Muscle of back (tissue), 13 donors: ENCODE results near the gene NPHS2. TPM values are rescaled to one million over a fixed set of nuclear protein-coding genes. Genes with fewer than 3 reads are reported as not detected.

ENCODE experiments used
- DNase-seq, 3 donors: peaks; one replicate each; pipeline versions ENCODE4 v3.0.0 to v3.0.0-alpha.2; 2013
- long read RNA-seq, 9 donors: transcript quantifications; one replicate each; lab custom pipeline, GENCODE V29; 2026
- polyA plus RNA-seq, 10 donors: library from polyadenylated mRNA; unstranded; fragments of 120-200 nt; gene quantifications; one replicate each; pipeline ENCODE4 v1.2.1, GENCODE V29; 2013; ENCODE audit not compliant: insufficient read length in 10 of 10

Gene NPHS2
- under 1 TPM in 4 of 10 donors, not detected in 6; 0.09 to 0.50 (median 0.13) TPM for polyA plus RNA-seq
- long read RNA-seq, donor 1, partial matches to known transcripts: 0 of 1 reads
- long read RNA-seq, donor 1, other reads (novel, unspliced or antisense): 0 of 1 reads
- long read RNA-seq, donor 2: 0 reads
- long read RNA-seq, donor 3: 0 reads
- long read RNA-seq, donor 4: 0 reads
- long read RNA-seq, donor 5, partial matches to known transcripts: 0 of 1 reads
- long read RNA-seq, donor 5, other reads (novel, unspliced or antisense): 0 of 1 reads
- long read RNA-seq, donor 6: 0 reads
- long read RNA-seq, donor 7: 0 reads
- long read RNA-seq, donor 8: 0 reads
- long read RNA-seq, donor 9: 0 reads

DNA sequence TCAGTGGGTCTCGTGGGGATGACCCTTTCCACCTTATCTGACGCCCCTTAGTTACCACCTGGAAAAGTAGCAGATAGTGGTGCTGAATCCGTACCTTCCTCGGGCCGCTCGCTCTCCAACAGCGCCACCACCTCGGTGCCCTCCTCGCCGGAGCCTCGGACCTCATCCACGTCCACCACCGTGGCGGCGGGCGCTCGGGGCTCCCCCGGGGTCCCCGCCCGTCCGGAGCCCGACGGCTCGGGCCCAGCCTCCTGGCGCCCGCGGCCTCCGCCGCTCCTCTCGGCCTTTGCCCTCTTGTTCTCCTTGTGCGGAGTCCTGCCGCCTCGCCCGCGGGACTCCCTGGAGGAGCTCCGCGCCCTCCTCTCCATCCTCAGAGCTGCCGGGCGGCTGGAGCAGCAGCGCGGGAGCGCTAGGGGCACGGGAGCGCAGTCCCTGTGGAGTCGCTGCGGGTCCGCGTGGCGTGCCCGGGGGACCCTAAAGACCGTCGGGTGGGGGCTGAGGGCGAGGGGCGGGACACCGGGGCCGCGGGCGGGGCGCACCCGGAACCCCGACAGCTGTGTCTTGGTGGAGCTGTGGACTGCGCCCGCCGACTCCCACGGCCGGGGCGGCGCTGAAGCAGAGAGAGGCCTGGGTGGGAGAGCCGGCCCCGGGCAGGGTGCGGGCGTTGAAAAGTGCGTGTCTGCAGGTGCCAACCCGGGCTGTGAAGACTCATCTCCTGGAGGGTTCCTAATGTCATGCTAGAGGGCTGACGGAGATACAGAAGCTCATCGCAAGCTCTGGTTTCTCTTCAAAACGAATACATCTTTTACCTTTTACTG is at the start of gene NPHS2:
Gene NPHS2, minus strand, starts transcription at position 452 of the 818 bp plus-strand sequence. Its CDS starts 84 bp downstream, at position 368.
- DNase-seq: no peak

DNA sequence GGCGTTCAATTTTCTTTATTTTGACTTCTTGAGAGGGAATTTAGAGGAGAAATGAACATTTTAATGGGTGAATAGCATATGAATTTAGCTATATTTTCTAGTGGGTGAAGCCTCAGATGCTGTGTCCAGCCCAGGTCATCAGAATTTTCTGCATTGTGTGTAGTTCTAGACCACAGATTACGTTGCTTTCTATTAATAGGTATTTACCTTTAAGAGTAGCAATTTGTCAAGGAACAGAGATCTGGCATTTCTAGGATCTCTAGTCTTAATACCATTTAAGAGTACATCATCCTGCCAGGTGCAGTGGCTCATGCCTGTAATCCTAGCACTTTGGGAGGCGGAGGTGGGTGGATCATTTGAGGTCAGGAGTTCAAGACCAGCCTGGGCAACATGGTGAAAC is 36.6 kb upstream of the NPHS2 start:
- no peak for DNase-seq

DNA sequence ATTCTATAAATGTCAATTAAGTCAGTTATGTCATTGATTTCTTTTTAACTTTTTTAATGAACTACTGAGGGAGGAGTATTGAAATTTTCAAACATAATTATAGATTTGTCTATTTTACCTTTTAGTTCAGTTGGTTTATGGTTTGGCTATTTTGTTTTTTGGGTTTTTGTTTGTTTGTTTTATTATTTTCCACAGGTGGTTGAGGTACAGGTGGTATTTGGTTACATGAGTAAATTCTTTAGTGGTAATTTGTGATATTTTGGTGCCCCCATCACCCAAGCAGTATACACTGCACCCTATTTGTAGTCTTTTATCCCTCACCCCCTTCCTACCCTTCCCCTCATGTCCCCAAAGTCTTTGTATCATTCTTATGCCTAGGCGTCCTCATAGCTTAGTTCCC is 25.3 kb upstream of the NPHS2 start:
- no peak for DNase-seq

DNA sequence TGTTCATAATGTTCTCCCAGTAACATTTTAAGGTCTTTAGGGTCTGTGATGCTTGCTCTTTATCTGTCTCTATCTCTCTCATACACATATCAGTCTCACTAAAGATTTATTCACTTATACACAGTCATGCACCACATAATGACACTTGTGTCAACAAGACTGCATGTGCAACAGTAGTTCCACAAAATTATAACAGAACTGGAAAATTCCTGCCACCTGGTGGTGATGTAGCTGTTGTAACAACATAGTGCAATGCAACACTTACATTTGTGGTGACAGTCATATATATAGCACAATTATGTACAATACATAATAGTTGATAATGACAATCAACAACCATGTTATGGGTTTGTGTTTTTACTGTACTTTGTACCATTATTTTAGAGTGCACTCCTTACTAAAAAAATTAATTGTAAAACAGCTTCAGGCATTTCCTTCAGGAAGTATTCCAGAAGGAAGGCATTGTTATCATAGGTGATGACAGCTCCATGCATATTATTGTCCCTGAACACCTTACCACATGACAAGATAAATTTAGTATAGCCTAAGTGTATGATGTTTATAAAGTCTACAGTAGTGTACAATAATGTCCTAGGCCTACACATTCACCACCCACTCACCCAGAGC is 24.0 kb upstream of the NPHS2 start:
- no peak for DNase-seq

DNA sequence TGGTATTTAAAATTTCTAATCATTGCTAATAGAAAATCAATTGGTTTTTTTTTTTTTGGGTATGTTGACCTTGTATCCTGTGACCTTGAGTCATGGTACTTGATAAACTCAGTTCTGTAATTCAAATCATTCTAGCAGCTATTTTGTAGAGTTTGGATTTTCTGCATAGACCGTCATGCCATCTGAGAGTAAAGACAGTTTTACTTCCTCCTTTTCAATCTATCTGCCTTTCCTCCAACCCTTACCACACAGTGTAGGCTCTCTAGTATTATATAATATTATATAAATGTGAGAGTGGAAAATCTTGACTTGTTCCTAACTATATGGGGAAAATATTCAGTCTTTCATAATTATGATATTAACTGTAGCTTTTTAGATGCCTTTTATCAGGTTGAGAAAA is 22.9 kb upstream of the NPHS2 start:
- no peak for DNase-seq

DNA sequence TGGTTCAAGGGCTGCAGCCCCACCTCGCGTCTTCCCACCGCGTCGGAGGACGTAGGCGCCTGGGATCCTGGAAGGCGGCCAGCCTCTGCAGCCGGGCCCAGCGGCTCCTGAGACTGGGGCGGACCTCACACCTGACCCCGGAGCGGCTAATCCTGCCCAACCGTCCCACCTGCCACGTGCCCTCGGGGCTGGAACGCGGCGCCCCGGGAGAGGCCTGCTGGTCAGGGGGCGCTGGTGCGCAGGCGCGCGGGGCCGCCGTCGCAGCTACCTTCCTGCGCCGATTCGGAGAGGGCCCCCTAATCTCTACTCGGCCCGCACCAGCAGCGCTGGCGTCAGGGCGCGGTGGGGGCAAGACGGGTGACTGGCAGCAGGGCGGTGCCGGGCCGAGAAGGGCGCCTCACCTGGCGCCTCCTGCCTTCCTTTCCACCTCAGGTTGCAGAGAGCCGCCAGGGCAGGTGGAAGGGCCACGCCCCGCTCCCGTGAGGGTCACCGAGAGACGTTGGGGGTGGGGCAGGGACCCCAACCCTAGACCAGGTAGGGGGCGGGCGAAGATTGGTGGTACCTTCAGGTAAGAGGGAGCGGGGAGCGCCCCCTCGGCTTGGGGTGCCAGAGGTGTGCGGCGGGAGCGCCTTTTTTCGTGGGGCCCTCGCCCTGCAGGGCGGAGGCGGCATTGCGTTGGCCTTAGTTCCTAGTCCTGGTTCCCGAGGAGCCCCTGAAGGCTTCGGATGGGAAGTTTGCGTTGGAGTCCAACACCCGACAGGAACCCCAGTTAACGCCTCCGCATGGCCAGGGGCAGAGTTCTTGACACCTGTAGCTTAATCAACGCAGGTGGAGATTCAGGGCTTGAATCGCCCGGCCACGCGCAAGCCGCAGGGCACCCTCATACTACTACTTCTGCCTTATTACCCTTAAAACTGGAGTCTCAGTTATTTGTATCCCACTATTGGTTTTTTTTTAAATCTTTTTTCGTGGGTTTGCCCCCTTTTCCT is 16.1 kb upstream of the NPHS2 start, which contains the start of gene TDRD5:
Gene TDRD5, plus strand, starts transcription at position 241 of the 989 bp plus-strand sequence. CDS start 784 bp downstream, outside the sequence.
- DNase-seq: peak in 1 of 3 donors; percentile 57

DNA sequence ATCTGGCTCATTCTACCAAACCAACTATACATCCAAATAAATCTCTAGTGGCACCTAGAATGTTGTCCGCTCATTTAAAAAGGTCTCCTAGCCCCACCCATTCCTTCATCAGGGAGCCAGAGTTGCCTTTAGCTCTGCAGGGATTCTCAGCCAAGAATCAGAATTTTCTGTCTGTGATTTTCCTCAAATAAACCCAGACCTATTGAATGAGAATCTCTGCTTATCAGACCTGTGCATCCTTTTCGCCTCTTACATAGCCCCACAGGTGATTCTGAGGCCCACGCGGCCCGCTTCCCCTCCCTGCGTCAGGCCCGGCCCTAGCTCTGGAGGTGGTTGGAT is 15.5 kb upstream of the NPHS2 start:
- no peak for DNase-seq

DNA sequence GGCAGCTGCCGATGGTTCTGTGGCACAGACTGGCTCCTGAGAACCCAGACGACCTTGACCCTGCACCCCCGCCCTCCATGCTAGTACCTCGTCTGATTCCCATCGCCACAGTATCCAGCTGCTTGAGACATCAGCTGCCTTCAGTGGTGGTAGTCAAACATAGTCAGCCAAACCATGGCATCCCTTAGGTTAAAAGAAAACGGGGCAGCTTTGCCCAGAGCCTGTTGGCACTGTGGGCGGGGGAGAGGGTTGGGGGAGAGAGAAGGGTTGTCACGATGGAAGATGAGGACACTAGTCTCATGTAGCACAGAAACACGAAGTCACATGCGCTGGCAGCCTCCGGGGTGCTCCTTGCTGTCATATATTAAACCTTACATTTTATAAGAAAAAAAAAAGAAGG is 14.9 kb upstream of the NPHS2 start:
- no peak for DNase-seq

DNA sequence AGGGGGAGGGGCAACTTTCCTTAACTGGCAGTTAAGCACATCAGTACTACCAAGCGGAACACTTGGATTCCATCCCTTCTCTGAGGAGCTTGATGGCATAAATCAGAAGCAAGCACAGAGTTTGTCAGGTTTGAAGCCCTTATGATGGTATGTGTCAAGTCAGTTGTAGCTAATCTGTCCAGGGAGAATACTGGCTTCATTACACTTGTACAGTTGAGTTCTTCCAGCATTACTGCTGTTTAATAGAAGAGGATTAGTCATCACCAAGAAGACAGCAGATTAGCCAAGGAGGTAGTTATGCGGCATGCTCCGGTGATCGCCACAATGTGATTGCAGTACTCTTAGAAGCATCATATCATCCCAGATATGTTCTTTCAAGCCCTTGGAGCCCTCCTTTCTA is 13.8 kb upstream of the NPHS2 start:
- no peak for DNase-seq

DNA sequence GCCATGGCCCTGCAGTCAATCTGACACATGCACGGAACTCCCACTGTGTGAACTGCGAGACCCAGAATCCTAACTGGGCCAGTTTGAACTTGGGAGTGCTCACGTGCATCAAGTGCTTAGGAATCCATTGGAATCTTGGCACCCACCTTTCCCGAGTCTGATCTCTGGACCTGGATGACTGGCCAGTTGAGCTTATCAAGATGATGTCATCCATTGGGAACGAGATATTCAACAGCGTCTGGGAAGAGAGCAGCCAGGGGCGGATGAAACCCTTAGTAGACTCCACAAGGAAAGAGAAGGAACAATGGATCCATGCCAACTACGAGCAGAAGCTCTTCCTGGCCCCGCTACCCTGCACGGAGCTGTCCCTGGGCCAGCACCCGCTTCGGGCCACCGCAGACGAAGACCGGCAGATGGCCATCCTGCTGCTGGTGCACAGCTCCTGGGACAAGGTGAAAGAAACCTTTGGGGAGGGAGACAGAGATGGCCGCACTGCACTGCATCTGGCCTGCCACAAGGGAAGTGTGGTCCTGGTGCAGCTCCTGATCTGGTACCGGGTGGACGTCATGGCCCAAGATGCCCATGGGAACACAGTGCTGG is 12.8 kb upstream of the NPHS2 start:
- DNase-seq: no peak

DNA sequence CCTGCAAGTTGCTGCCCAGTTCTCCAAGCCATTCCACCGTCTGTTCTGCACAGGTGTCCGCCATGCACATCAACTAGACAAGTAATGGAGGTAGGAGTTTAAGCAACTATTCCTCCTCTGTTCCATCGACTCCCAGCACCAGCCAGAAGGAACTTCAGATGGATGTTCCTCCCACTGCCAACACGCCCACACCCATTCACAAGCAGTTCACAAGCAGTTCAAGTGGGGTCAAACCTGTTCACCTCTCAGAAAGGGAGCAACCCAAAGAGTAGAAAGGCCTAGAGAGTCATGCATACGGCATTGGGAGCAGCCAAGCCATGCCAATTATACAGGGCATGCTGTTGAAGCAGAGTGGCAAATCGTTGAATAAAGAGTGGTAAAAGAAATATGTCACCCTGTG is 11.6 kb upstream of the NPHS2 start:
- no peak for DNase-seq

DNA sequence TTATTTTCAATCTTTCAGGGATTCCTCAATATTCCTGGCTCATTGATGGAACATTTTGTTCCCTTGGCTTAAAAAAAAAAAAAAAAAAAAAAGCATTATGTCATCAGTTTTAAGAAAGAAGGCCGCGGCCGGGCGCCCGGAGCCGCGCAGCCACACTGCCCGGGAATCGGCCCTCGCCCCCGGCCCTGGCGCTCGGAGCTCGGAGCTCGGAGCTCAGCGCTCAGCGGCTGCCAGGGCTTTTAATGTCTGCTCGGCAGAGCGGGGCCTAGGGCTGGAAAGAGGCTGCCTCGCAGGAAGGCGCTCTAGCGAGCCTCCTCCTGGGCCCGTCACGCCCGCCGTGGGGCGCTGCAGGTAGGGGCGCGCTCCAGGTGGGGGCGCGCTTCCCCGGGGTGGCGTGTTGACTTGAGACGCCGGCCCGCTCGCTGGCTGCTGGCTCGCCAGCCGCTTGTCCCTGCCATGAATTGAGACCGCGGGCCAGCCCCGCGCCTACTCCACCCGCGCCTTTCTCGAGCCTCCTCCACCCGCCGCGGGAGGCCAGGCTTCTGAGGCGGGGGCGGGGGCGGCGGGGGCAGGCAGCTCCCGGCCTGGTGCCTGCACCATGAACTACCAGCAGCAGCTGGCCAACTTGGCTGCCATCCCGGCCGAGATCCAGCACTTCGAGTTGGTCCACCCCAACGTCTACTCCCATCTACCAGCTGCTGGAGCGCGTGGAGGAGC is 10.5 kb upstream of the NPHS2 start:
- peak; percentile 26 to 89 (median 63) for DNase-seq

DNA sequence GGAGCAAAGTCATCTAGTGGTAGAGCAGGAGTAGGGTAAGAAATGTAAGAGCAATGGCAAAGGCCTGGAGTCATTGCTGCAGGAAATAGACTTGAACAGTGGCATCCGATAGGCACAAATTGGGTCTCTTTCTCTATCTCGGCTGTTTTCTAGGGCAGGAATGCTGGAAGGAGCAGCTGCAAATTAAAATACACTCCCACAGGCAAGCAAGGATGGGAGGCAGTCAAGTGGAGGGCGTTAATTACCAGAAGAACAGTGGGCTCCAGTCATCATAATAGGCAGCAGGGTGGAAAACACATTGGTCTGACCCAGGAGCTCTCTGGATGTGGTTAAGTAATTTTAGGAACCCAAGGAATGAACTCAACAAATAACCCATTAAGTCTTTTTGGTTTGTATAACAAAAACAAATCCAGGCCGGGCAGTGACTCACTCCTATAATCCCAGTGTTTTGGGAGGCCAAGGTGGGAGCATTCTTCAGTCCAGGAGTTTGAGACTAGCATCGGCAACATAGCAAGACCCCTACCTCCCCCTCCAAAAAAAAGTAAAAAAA is 8.1 kb upstream of the NPHS2 start:
- no peak for DNase-seq

DNA sequence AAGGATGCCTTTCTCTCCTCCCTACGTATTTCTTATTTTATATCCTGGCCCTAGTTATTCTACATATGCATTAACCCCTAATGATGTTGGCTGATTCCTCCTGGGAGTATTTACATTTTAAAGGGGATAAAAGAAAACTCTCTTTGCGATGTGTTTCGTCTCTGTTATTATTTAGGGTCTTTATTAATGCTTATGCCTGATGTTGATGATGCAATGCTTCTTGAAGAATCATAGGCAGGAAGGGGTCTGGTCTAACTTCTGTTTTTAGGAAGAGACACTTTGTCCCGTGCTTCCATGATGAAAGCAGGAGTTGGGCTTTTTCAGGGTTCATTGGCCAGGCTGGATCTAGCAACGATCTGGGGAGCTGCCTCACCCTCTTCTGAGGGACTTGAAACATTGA is 761 bp upstream of the NPHS2 start:
- DNase-seq: no peak

DNA sequence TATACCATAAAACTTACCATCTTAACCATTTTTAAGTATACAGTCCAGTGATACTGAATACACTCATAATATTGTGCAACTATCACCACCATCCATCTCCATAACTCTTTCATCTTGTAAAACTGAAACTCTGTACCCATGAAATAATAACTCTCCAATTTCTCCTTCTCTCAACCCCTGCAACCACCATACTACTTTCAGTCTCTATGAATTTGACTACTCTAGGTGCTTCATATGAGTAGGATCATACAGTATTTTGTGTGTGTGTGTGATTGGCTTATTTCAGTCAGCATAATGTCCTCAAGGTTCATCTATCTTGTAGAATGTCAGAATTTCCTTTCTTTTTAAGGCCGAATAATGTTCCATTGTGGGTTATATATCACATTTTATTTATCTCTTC is 17.7 kb downstream of the NPHS2 start:
- no peak for DNase-seq

DNA sequence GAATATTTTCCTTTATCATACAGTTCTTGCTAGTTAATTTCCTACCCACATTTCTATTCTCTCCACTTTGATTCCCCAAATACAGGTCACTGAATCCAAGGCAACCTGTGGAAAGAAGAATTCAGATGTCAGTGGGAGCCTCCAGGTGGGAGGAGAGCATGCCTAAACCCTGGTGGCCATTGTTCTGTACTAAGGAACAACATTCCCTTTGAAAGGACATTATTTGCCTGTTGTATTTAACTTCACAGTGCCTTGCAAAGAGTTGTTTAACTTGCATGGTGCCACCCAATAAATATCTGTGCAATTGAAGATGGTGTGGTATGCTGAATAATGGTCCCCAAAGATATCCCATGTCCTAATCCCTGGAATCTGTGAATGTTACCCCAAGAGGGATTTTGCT is 21.3 kb downstream of the NPHS2 start:
- DNase-seq: no peak

DNA sequence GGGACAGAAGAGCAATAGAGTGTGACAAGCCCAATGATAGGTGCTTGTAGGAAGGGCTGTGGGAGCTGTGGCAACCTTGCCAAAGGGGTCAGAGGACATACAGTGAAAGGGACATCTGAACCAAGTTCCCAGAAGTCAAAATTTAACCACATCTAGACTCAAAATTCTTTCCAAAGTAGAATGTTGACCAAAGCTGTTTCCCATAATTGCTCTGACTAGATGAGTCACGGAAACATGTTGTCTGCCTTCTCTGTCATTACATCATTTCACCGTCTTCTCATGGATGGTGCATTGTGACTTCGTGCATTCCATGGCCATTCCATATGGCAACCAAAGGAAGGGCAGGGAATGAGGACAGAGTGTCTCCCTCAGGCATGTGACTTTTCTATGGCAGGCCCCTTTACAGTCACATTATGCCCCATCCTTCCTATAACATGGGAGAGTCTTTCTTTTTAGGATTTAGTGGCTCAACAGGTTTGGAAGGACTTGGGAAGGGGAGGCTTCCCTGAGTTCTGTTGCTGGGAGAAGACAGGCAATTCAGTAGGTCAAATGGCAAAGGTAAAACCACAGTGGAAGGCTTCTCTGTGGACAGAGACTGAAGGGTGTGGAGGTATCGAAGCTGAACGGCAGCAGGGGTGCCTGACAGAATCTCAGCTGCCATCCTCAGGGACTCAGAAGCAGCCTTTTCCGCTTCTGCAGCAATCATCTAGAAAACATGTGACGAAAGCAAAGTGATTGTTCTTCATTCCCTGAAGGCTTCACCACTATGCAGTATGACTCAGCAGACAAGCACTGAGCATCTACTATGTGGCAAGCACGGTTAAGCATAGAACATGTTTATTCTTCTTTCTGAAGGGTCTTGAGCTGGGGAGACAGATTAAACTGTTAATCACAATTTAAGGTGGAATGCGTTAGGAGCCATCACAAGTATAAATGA is 24.7 kb downstream of the NPHS2 start:
- DNase-seq: peak in 1 of 3 donors; percentile 43

DNA sequence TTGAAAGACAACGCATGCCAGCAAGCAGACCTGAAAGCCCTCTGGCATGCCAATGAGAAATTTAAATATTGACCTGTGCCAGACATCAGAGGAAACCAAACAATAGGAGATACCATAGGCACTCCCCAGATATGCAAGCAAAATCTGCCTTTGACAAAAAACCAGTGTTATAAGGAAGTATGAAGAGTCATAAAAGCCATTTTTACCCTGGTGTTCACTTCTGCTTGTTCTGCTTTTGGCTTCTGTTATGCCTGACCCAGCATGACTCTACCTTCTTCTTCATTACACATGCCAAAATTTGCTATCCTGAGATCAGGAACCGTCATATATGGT is 26.4 kb downstream of the NPHS2 start:
- no peak for DNase-seq
